Kidney (tissue), 14 donors: Measurements from ENCODE around the gene AP1G2. TPM values are rescaled to one million over a fixed set of nuclear protein-coding genes. Genes with fewer than 3 reads are reported as not detected.
A peak's percentile ranks its signal among the peaks of the same experiment; 100 is the strongest.

Experiments
- DNase-seq, 5 donors: peaks; one replicate each; pipeline ENCODE4 v3.0.0-alpha.2; 2013 to 2020
- FAIRE-seq: peaks from 2 replicates; lab custom pipeline; 2012; peaks lifted over from hg19 to GRCh38; lab: Jason Lieb, UNC
- H3K27ac ChIP-seq, 2 donors: one replicate each; pipeline ENCODE4 v1.7.0; 2013; ENCODE audit warnings: low read depth in 2 of 2, low read length in 2 of 2, inconsistent platforms in 1 of 2
- H3K27me3 ChIP-seq: one replicate; pipeline ENCODE4 v1.7.1; 2013; ENCODE audit warnings: low read length, inconsistent platforms; ENCODE audit not compliant: control insufficient read depth, insufficient read depth
- H3K36me3 ChIP-seq, 3 donors: one replicate each; pipeline versions ENCODE4 v1.7.0 to v1.7.1; 2013; ENCODE audit warnings: low read length in 3 of 3, control low read depth in 1 of 3, inconsistent platforms in 1 of 3; ENCODE audit not compliant: insufficient read depth in 3 of 3, control insufficient read depth in 2 of 3
- H3K4me1 ChIP-seq, 3 donors: one replicate each; pipeline versions ENCODE4 v1.7.0 to v1.7.1; 2013; ENCODE audit warnings: low read length in 3 of 3, inconsistent platforms in 1 of 3, low read depth in 1 of 3; ENCODE audit not compliant: control insufficient read depth in 2 of 3, insufficient read depth in 2 of 3
- H3K4me3 ChIP-seq, 3 donors: one replicate each; pipeline versions ENCODE4 v1.7.0 to v1.8.1; 2013; ENCODE audit warnings: low read length in 3 of 3, control low read depth in 1 of 3, inconsistent platforms in 1 of 3
- H3K9ac ChIP-seq, 3 donors: one replicate each; pipeline versions ENCODE4 v1.7.0 to v1.7.1; 2013; ENCODE audit warnings: low read length in 3 of 3, control low read depth in 1 of 3, inconsistent platforms in 1 of 3
- H3K9me3 ChIP-seq, 3 donors: one replicate each; pipeline versions ENCODE4 v1.7.0 to v1.7.1; 2013; ENCODE audit warnings: low read length in 3 of 3, control low read depth in 1 of 3, inconsistent platforms in 1 of 3; ENCODE audit not compliant: control insufficient read depth in 2 of 3, insufficient read depth in 1 of 3
- CTCF ChIP-seq: IDR thresholded peaks from 3 replicates; pipeline ENCODE4 v1.5.1; 2012; ENCODE audit warnings: mild to moderate bottlenecking, moderate library complexity, borderline replicate concordance; ENCODE audit not compliant: insufficient read depth; ENCODE audit errors: extremely low read depth
- intact Hi-C: fragments of 100-400 bp; cut with DNase I; formaldehyde crosslinking; loops from one replicate; pipeline ENCODE4 v1.11.1; 2022
- polyA plus RNA-seq: library from polyadenylated mRNA; stranded (reverse); fragments of 350-450 nt; fragmentation: Illumina TruSeq; extraction: RNeasy Lipid Tissue Mini Kit (QIAGEN cat#74804); gene quantifications from one replicate; pipeline ENCODE4 v1.2.3, GENCODE V29; 2014; ENCODE audit warnings: low read depth, low replicate concordance; ENCODE audit not compliant: insufficient read depth
- total RNA-seq: library from RNA; stranded (reverse); fragmentation: NEBNext Ultra II Directional; extraction: Animal tissue kit (Norgen Biotek cat#: 25700); gene quantifications from one replicate; pipeline ENCODE4 v1.2.1, GENCODE V29; 2021
- donor health status: control.
- donor health status: control.
- donor health status: control.
- donor health status: control.
- donor health status: control.
- donor health status: DM: yes; HTN: yes; CAD: no.
- donor health status: Normal renal cell carcinoma (clear cell type).

The AP1G2 gene
- total and polyA plus RNA-seq, 2 donors from 2014 or later: 56.7 to 123 TPM

GRCh38 chr14:23548351-23549318 lies 19.0 kb downstream of the AP1G2 start:
- Histone ChIP-seq H3K4me3 (no peak overlapping the region), H3K27me3 (peaks cover 4% of the 10 kb centered on the region), H3K9me3 (no peaks in the 10 kb centered on the region), H3K4me1 (peaks cover 0 to 17% (median 17%) of the 10 kb centered on the region in 3 donors), H3K27ac (peak overlapping the region; percentile 56 to 58), H3K9ac (peak overlapping the region in 1 of 3 donors; percentile 4), H3K36me3 (no peaks in the 10 kb centered on the region)
- FAIRE-seq (no peak), DNase-seq (peak in 4 of 5 donors; percentile 63 to 85 (median 80))
- no peak for TF ChIP-seq CTCF
- intact Hi-C loops: no loop called here

GRCh38 chr14:23547924-23548323 lies 19.7 kb downstream of the AP1G2 start:
- Histone ChIP-seq H3K27me3 (peaks cover 4% of the 10 kb centered on the region), H3K9ac (peak overlapping the region in 1 of 3 donors; percentile 4), H3K4me3 (no peak overlapping the region), H3K36me3 (no peaks in the 10 kb centered on the region), H3K27ac (peak overlapping the region; percentile 56 to 58), H3K4me1 (peaks cover 0 to 23% (median 17%) of the 10 kb centered on the region in 3 donors), H3K9me3 (no peaks in the 10 kb centered on the region)
- TF ChIP-seq CTCF: no peak
- FAIRE-seq: no peak
- DNase-seq: no peak
- intact Hi-C loops: no loop called here

GRCh38 chr14:23546450-23547035 lies 21.0 kb downstream of the AP1G2 start:
- H3K36me3 ChIP-seq: no peaks in the 10 kb centered on the region
- FAIRE-seq (no peak), DNase-seq (no peak)
- no peak overlapping the region for H3K4me3 ChIP-seq
- H3K4me1 ChIP-seq: peaks cover 0 to 23% (median 17%) of the 10 kb centered on the region in 3 donors
- H3K27me3 ChIP-seq: peaks cover 4% of the 10 kb centered on the region
- no peak overlapping the region for H3K9ac ChIP-seq
- no peak for TF ChIP-seq CTCF
- no peaks in the 10 kb centered on the region for H3K9me3 ChIP-seq
- no peak overlapping the region for H3K27ac ChIP-seq
- intact Hi-C loops: no loop called here
